ENCODE results near the gene PPP1R7.

Gene PPP1R7

GRCh38 chr2:241213567-241213966 is 63.3 kb downstream of the PPP1R7 start:
- Histone ChIP-seq H3K27me3 (ENCODE audit: insufficient read depth, low read depth) (peaks cover 41% of the 10 kb centered on the region; the same call in 1 of the 2 replicates), H3K27ac (no peak overlapping the region), H3K4me3 (IDR thresholded peaks at IDR 0.05; ENCODE audit: insufficient read depth, low read depth, low read length) (no peak overlapping the region), H3K36me3 (ENCODE audit: insufficient read depth) (no peaks in the 10 kb centered on the region), H3K79me2 (ENCODE audit: insufficient read depth, low read depth) (no peaks in the 10 kb centered on the region), H3K4me1 (ENCODE audit: low read depth, poor library complexity, severe bottlenecking) (no peaks in the 10 kb centered on the region), H4K20me1 (ENCODE audit: insufficient read depth) (no peaks in the 10 kb centered on the region), H3K4me2 (no peak overlapping the region), H3K9ac (no peak overlapping the region), H2AFZ (ENCODE audit: low read depth) (no peak overlapping the region)
- TF ChIP-seq, protein P1, sequence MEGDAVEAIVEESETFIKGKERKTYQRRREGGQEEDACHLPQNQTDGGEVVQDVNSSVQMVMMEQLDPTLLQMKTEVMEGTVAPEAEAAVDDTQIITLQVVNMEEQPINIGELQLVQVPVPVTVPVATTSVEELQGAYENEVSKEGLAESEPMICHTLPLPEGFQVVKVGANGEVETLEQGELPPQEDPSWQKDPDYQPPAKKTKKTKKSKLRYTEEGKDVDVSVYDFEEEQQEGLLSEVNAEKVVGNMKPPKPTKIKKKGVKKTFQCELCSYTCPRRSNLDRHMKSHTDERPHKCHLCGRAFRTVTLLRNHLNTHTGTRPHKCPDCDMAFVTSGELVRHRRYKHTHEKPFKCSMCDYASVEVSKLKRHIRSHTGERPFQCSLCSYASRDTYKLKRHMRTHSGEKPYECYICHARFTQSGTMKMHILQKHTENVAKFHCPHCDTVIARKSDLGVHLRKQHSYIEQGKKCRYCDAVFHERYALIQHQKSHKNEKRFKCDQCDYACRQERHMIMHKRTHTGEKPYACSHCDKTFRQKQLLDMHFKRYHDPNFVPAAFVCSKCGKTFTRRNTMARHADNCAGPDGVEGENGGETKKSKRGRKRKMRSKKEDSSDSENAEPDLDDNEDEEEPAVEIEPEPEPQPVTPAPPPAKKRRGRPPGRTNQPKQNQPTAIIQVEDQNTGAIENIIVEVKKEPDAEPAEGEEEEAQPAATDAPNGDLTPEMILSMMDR (conservative IDR thresholded peaks at IDR 0.05; ENCODE audit: low read depth, low read length) = no peak

DNA sequence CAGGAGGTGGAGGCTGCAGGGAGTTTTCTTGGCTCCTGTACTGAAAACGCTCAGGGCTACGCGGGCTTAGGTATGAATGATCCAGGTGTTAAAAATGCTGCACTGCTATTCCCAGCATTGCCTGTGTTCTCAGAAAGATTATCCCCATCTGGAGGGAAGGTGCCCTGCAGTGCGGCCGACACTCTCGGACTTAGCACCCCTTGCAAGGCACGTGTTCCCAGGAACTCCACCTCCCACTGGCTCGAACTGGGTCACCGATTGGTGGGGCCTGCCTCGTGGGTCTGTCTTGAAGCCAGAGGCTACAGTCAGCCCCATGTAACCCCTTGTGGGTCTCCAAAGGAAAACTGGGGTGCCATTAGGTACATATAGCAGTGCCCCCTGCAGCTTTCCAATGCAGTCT is 63.9 kb downstream of the PPP1R7 start:
- TF ChIP-seq, protein P1 (conservative IDR thresholded peaks at IDR 0.05; ENCODE audit: low read depth, low read length) = no peak
- Histone ChIP-seq H3K36me3 (ENCODE audit: insufficient read depth) (no peaks in the 10 kb centered on the region), H3K27me3 (ENCODE audit: insufficient read depth, low read depth) (peaks cover 38% of the 10 kb centered on the region; the same call in 1 of the 2 replicates), H3K4me1 (ENCODE audit: low read depth, poor library complexity, severe bottlenecking) (no peaks in the 10 kb centered on the region), H3K27ac (no peak overlapping the region), H4K20me1 (ENCODE audit: insufficient read depth) (no peaks in the 10 kb centered on the region), H3K79me2 (ENCODE audit: insufficient read depth, low read depth) (no peaks in the 10 kb centered on the region), H2AFZ (ENCODE audit: low read depth) (no peak overlapping the region), H3K9ac (no peak overlapping the region), H3K4me3 (IDR thresholded peaks at IDR 0.05; ENCODE audit: insufficient read depth, low read depth, low read length) (no peak overlapping the region), H3K4me2 (no peak overlapping the region)

DNA sequence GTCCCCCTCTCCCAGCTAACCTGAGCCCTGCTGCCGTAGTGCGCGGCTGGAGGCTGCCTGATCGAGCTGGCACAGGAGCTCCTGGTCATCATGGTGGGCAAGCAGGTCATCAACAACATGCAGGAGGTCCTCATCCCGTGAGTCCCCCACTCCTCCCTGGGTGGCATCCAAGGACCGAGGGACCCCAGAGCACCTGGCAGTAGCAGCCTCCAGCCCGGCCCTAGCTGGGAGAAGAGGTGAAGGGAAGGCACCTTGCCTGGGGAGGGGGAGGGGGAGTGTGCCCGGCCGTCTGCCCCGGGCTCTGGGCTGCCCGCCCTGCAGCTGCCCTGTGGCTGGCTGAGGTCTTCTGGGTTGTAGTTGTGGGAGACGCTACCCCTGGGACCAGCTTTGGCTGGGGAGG is 64.5 kb downstream of the PPP1R7 start:
- Histone ChIP-seq H2AFZ (ENCODE audit: low read depth) (no peak overlapping the region), H4K20me1 (ENCODE audit: insufficient read depth) (no peaks in the 10 kb centered on the region), H3K4me2 (no peak overlapping the region), H3K27me3 (ENCODE audit: insufficient read depth, low read depth) (peaks cover 35% of the 10 kb centered on the region; the same call in 1 of the 2 replicates), H3K36me3 (ENCODE audit: insufficient read depth) (no peaks in the 10 kb centered on the region), H3K79me2 (ENCODE audit: insufficient read depth, low read depth) (no peaks in the 10 kb centered on the region), H3K9ac (no peak overlapping the region), H3K4me3 (IDR thresholded peaks at IDR 0.05; ENCODE audit: insufficient read depth, low read depth, low read length) (no peak overlapping the region), H3K27ac (no peak overlapping the region), H3K4me1 (ENCODE audit: low read depth, poor library complexity, severe bottlenecking) (no peaks in the 10 kb centered on the region)
- TF ChIP-seq, protein P1 (conservative IDR thresholded peaks at IDR 0.05; ENCODE audit: low read depth, low read length) = no peak

- Histone ChIP-seq H3K9ac (no peak overlapping the region), H3K79me2 (ENCODE audit: insufficient read depth, low read depth) (no peaks in the 10 kb centered on the region), H3K4me1 (ENCODE audit: low read depth, poor library complexity, severe bottlenecking) (no peaks in the 10 kb centered on the region), H3K27ac (no peak overlapping the region), H3K27me3 (ENCODE audit: insufficient read depth, low read depth) (peaks cover 29% of the 10 kb centered on the region; the same call in 1 of the 2 replicates), H2AFZ (ENCODE audit: low read depth) (no peak overlapping the region), H3K4me3 (IDR thresholded peaks at IDR 0.05; ENCODE audit: insufficient read depth, low read depth, low read length) (no peak overlapping the region), H4K20me1 (ENCODE audit: insufficient read depth) (no peaks in the 10 kb centered on the region), H3K4me2 (no peak overlapping the region), H3K36me3 (ENCODE audit: insufficient read depth) (no peaks in the 10 kb centered on the region)
- TF ChIP-seq, protein P1 (conservative IDR thresholded peaks at IDR 0.05; ENCODE audit: low read depth, low read length) = no peak
These were observed 65.2 kb downstream of the PPP1R7 start for GRCh38 chr2:241215421-241215820.
